Cardiac fibroblast (primary cell): ENCODE measurements around the gene GPR31.

Experiments used
- DNase-seq, 2 donors: peaks; one replicate each; pipeline versions ENCODE4 v3.0.0 to v3.0.0-alpha.2; 2010; ENCODE audit warnings: low read depth in 2 of 2
- H3K4me3 ChIP-seq, 2 donors: replicated peaks in 1 of 2; 1 replicate in 1 of 2; 2 replicates in 1 of 2; pipeline ENCODE4 v1.5.1; 2011; ENCODE audit warnings: low read depth in 2 of 2, low read length in 2 of 2, mild to moderate bottlenecking in 2 of 2, moderate library complexity in 1 of 2
- CTCF ChIP-seq: IDR thresholded peaks from one replicate; pipeline ENCODE4 v1.5.1; 2011; ENCODE audit warnings: low read depth, mild to moderate bottlenecking, low read length, inconsistent platforms

GPR31 gene

GRCh38 chr6:167152862-167153261 lies 4.9 kb downstream of the GPR31 start:
- TF ChIP-seq CTCF: no peak
- H3K4me3 ChIP-seq: no peak overlapping the region
- DNase-seq: no peak

GRCh38 chr6:167151648-167152047 lies 6.1 kb downstream of the GPR31 start:
- TF ChIP-seq CTCF: no peak
- no peak overlapping the region for H3K4me3 ChIP-seq
- no peak for DNase-seq

DNA sequence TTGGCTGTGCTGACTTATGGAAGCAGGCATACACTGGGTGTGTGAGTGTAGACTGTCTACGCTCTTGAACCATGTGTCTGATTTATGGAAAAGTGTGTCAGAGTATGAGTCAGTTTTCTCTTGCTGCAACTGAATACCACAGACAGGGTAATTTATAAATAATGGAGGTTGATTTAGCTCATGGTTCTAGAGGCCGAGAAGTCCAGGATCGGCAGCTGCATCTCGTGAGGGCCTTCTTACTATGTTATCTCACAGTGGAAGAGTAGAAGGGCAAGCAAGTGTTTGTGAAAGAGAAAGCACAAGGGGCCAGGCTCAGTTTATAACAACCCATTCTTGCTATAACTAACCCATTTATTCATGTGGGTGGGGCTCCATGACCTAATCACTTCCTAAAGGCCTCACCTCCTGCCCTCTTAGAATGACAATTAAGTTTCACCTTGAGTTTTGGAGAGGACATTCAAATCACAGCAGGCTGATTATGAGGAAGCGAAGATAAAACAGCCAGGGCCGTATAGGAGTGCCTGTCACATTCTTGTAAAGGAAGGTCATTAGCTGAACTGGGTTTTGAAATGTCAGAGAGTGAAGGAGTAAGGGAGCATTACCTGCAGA lies 6.7 kb downstream of the GPR31 start:
- DNase-seq: no peak
- TF ChIP-seq CTCF: no peak
- H3K4me3 ChIP-seq: no peak overlapping the region

- no peak for DNase-seq
- H3K4me3 ChIP-seq: no peak overlapping the region
- TF ChIP-seq CTCF: no peak
Measured at GRCh38 chr6:167148997-167149396, 8.8 kb downstream of the GPR31 start.

- H3K4me3 ChIP-seq: no peak overlapping the region
- DNase-seq: no peak
- TF ChIP-seq CTCF: no peak
Measured at GRCh38 chr6:167148021-167148420, 9.8 kb downstream of the GPR31 start.

DNA sequence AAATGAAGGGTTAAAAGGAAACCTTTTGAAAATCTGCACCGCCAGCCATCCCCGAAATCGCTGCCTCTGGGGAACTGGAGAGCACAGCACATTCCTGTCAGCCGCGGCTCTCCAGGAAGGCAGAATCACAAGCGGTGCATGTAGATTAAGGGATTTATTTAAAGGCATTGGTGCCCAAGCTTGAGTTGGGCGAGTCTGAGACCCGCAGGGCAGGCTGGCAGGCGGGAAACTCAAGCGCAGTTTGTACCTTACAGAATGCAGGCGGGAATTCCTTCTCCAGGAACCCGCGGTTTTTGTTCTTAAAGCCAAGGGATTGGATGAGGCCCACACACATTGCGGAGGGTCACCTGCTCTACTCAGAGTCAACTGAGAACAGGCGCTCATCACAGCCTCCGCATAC lies 10.8 kb downstream of the GPR31 start:
- DNase-seq: no peak
- H3K4me3 ChIP-seq: no peak overlapping the region
- no peak for TF ChIP-seq CTCF

DNA sequence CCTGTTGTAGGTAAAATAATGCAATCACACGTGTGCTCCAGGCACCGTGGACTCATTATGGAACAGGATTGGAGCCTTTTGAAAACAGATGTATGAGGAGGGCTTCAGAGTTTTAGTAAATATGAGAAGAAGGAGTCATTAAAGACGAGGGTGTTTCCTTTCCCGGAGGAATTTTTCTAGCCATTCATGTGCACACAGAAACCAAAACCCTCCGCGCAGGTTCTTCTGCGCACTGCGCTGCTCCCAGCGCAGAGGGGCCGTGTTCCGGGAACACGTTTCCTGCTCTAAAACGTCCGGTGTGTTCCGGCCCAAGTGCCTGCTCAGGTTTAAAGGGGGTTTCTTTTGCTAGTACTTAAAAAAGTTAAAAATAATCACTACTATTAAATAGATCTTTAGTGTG lies 11.6 kb downstream of the GPR31 start:
- DNase-seq: no peak
- H3K4me3 ChIP-seq: no peak overlapping the region
- TF ChIP-seq CTCF: no peak
